22Rv1 (cell line): Measurements from ENCODE around the gene PRR15L.
"Not testable (repeated sequence)": the region's sequence is repeated elsewhere in the genome, so short reads cannot be mapped to it uniquely, and the experiment has no call there.

Experiments used
- H3K27ac ChIP-seq: fragments of 450-650 bp; 2 replicates; pipeline ENCODE4 v1.5.1; 2017
- ZFX ChIP-seq: fragments of 450-650 bp; IDR thresholded peaks from 2 replicates; pipeline ENCODE4 v1.6.1; 2017; ENCODE audit warnings: antibody characterized with exemption, borderline replicate concordance
- TF ChIP-seq, protein P1 (sequence below): fragments of 450-650 bp; IDR thresholded peaks from 2 replicates; pipeline ENCODE4 v1.5.1; 2017; ENCODE audit warnings: mild to moderate bottlenecking

Gene PRR15L

DNA sequence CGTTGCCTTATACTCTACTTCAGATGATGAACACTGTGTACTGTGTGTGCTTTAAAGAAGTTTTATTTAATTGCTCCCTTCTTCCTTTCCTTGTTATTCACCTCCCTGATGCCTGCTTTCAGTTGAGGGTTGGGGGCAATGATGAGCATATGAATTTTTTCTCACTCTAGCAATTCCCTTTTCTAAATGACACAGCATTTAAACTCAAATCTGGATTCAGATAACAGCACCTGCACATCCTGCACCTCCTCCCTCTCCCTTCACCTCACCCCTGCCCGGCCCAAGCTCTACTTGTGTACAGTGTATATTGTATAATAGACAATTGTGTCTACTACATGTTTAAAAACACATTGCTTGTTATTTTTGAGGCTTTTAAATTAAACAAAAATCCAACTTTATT is 29.3 kb downstream of the PRR15L start:
- no peak for TF ChIP-seq ZFX
- TF ChIP-seq, protein P1, sequence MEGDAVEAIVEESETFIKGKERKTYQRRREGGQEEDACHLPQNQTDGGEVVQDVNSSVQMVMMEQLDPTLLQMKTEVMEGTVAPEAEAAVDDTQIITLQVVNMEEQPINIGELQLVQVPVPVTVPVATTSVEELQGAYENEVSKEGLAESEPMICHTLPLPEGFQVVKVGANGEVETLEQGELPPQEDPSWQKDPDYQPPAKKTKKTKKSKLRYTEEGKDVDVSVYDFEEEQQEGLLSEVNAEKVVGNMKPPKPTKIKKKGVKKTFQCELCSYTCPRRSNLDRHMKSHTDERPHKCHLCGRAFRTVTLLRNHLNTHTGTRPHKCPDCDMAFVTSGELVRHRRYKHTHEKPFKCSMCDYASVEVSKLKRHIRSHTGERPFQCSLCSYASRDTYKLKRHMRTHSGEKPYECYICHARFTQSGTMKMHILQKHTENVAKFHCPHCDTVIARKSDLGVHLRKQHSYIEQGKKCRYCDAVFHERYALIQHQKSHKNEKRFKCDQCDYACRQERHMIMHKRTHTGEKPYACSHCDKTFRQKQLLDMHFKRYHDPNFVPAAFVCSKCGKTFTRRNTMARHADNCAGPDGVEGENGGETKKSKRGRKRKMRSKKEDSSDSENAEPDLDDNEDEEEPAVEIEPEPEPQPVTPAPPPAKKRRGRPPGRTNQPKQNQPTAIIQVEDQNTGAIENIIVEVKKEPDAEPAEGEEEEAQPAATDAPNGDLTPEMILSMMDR: no peak

DNA sequence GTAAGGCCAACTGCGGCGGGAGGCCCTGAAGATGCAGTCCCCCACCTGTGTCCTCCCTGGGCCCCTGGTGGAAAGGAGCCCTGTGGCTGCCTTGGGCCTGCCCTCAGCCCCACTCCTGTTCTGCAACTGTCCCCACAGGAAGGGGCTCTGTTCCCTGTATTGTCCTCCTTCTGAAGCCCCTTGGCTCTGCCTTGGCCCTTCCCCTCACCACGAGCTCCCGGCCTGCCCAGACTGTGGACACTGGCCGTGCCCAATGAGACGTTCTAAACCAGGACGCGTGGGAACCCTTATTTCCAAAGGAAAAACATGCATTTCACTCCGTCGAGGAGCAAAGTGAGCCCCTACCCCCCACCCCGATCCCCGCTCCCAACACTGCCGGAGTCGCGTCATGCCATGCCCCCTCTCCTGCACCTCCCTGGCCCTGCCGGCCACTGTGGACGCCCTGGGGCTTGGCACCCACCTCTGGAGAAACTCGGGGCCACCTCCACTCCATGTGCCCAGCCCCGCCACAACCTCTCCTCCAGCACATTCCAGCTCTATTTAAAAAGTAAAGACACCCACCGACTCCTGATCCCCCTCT is 29.8 kb downstream of the PRR15L start:
- H3K27ac ChIP-seq: no peak overlapping the region
- TF ChIP-seq, protein P1: no peak
- TF ChIP-seq ZFX: no peak

More for the DNA sequence above, 29.3 kb downstream of the PRR15L start:
- no peak overlapping the region for H3K27ac ChIP-seq

DNA sequence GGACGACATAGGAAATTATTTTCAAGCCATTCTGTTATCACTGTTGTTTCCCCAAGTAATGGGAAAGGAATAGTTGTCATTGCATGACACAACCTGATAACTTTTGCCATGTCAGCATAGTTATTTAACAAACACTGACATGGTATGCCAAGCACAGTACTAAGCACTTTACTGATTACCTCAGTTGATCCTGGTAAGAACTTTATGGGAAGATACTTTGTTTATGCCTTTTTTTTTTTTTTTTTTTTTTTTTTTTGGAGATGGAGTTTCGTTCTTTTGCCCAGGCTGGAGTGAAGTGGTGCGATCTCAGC is 32.0 kb downstream of the PRR15L start:
- TF ChIP-seq, protein P1: no peak
- no peak for TF ChIP-seq ZFX
- no peak overlapping the region for H3K27ac ChIP-seq

DNA sequence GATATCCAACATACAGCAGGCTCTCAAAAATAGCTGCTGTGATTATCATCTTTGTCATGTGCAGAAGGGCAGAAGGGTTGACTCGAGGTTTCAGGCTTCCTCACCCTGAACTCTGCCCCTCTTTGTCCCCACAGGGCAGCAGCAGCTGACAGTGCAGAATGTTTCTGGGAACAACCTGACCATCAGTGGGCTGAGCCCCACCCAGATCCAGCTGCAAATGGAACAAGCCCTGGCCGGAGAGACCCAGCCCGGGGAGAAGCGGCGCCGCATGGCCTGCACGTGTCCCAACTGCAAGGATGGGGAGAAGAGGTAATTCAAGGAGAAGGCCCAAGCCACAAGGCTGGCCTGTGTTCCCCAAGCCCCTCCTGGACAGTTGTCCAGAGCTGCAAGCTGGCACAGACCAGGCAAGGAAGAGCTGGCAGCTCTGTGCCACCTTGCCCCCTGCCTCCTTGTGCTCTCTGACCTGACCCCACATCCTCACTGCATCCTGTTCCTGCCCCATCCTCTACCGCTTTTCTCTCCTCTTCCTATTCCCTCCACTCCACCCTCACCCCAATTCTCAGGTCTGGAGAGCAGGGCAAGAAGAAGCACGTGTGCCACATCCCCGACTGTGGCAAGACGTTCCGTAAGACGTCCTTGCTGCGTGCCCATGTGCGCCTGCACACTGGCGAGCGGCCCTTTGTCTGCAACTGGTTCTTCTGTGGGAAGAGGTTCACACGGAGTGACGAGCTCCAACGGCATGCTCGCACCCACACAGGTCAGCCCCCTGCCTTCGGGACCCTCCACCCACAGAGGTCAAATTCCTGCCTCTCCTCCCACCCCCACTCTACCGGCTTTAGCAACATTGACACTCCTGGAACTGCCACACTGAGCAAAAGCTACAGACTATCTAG is 32.7 kb downstream of the PRR15L start:
- no peak overlapping the region for H3K27ac ChIP-seq
- no peak for TF ChIP-seq ZFX
- TF ChIP-seq, protein P1: no peak

DNA sequence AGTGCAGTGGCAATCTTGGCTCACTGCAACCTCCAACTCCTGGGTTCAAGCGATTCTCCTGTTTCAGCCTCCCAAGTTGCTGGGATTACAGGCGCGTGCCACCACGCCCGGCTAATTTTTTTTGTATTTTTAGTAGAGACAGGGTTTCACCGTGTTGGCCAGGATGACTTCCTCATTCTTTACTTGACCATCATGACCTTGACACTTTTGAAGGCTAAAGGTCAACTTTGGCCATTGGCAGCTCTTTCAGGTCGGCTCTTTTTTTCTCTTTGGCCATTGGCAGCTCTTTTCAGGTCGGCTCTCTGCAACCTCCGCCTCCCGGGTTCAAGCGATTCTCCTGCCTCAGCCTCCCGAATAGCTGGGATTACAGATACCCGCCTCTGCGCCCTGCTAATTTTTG is 37.8 kb downstream of the PRR15L start:
- not testable (repeated sequence) for H3K27ac ChIP-seq

DNA sequence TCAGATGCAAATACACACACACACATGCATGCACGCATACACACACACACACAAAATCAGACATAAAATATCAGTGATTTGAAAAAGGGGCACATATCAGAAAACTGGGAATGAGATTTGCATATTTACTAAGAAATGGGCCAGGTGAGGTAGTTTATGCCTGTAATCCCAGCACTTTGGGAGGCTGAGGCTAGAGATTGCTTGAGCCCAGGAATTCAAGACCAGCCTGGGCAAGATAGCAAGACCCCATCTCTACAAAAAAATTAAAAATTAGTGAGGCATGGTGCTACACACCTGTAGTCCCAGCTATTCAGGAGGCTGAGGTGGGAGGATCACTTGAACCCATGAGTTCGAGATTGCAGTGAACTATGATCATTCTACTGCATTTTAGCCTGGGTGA is 38.7 kb downstream of the PRR15L start:
- H3K27ac ChIP-seq: no peak overlapping the region
- TF ChIP-seq ZFX: no peak
- TF ChIP-seq, protein P1: no peak

DNA sequence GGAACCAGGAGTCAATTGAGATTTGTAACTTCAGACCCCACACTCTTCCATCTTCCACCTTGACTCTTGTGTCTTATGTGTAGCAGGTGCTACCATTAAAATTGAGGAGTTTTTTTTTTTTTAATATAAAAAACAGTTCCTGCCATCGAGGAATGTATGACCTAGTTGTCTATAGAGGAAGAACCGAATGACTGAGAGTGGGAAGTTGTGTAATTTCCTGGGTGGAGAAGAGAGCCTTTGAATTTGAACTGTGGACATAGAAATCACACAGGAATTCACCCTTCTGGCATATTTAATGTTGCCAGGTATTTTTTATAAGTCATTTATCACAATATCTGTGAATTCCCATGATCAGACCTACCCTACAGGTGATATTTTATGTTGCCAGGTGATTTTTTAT is 39.7 kb downstream of the PRR15L start:
- no peak overlapping the region for H3K27ac ChIP-seq
- TF ChIP-seq ZFX: no peak
- TF ChIP-seq, protein P1: no peak
